Loucy (cell line): Measurements from ENCODE around the gene PROK1.

Source experiments
- CTCF ChIP-seq: fragments of 200-600 bp; sonication (generic); conservative IDR thresholded peaks from 2 replicates; pipeline ENCODE4 v1.5.1; 2014; ENCODE audit warnings: mild to moderate bottlenecking, antibody characterized with exemption, low read length
- EZH2phosphoT487 ChIP-seq: fragments of 200-600 bp; IDR thresholded peaks from 2 replicates; pipeline ENCODE4 v1.6.1; 2018; ENCODE audit warnings: antibody characterized with exemption, mild to moderate bottlenecking, moderate library complexity, borderline replicate concordance

DNA sequence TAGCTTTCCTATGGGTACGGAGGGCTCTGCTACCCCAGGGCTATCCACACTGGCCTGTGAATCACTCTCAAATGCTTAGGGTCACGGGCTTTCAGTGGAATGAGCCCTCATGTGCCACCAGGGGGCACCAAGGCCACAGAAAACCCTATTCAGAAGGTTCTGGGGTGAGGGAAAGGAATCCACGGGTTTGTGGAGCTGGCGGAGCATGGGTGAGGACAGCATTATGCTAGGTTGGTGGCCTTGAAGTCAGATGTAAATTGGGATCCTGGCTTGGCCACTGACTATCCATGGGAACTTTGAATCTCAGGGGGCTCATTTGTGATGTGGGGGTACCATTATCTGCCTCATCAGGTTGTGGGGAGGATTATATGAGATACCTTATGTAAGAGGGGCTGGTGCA, 38.4 kb upstream of the PROK1 start:
- TF ChIP-seq CTCF, result peak; percentile 89
- no peak for TF ChIP-seq EZH2phosphoT487
